ENCODE measurements around the gene SLC6A20.
A peak's percentile ranks its signal among the peaks of the same experiment; 100 is the strongest.

Gene SLC6A20

DNA sequence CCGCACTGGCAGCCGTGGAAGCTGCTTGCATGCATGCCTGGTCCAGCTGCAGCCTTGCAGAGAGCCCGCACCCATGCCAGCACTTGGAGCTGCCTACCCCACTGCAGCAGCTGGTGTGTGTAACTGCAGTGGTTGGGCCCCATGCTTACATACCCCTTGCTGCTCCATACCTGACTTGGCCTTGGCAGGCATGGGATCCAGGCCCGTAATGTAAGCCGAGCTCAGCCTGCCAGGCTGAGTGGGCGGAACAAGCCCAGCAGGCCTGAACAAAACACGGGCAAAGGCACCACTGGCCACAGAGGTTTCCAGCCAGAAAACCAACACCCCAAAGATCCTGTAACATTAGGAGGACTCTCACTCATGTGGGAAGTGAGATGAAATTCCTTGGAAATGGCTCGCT is 48.3 kb downstream of the SLC6A20 start:
- no peak overlapping the region for H3K14ac ChIP-seq (ENCODE audit: low read length in 2 of 2)
- no peak overlapping the region for H2AK5ac ChIP-seq (ENCODE audit: low read length, severe bottlenecking)
- no peak overlapping the region for H3K18ac ChIP-seq (ENCODE audit: low read depth in 1 of 2, low read length in 2 of 2)
- no peak overlapping the region for H2AFZ ChIP-seq (ENCODE audit: low read depth, low read length)
- H3K27me3 ChIP-seq (ENCODE audit: control insufficient read depth in 1 of 2, insufficient read depth in 1 of 2, low read length in 2 of 2): no peaks in the 10 kb centered on the region
- H3K4me1 ChIP-seq (ENCODE audit: control insufficient read depth, insufficient read depth, low read depth, low read length): peaks cover 8% of the 10 kb centered on the region
- H3K4me2 ChIP-seq (ENCODE audit: low read length, poor library complexity, severe bottlenecking): no peak overlapping the region
- H3K23ac ChIP-seq (ENCODE audit: low read length in 2 of 2): no peak overlapping the region
- WGBS: over 99% methylated on average over 7 of the region's 8 CpGs
- no peak overlapping the region for H2BK15ac ChIP-seq (ENCODE audit: low read depth, poor library complexity, severe bottlenecking)
- peak overlapping the region; percentile 7 for H4K91ac ChIP-seq (ENCODE audit: low read length)
- peaks cover 30 to 61% of the 10 kb centered on the region in 2 experiments for H3K36me3 ChIP-seq (ENCODE audit: control insufficient read depth in 1 of 2, insufficient read depth in 2 of 2, low read depth in 1 of 2, low read length in 2 of 2)
- no peak overlapping the region for H3K27ac ChIP-seq (ENCODE audit: low read length, poor library complexity, severe bottlenecking)
- H2BK5ac ChIP-seq (ENCODE audit: low read depth, low read length, poor library complexity, severe bottlenecking): no peak overlapping the region
- no peak for DNase-seq
- peaks cover 10% of the 10 kb centered on the region for H3K79me1 ChIP-seq (replicated peaks; ENCODE audit: low read length, poor library complexity, severe bottlenecking)
- no peak overlapping the region for H4K8ac ChIP-seq (ENCODE audit: low read length)
- H3K4ac ChIP-seq (ENCODE audit: low read depth in 1 of 2, low read length in 2 of 2): no peak overlapping the region
- no peaks in the 10 kb centered on the region for H3K9me3 ChIP-seq (ENCODE audit: control insufficient read depth, low read length)
- H3K9ac ChIP-seq (ENCODE audit: low read length): no peak overlapping the region
- no peak overlapping the region for H2BK12ac ChIP-seq (ENCODE audit: low read length in 2 of 2)
- no peak overlapping the region for H2BK120ac ChIP-seq (ENCODE audit: low read depth, low read length)
- peak overlapping the region in 1 of 2 experiments; percentile 2 for H3K4me3 ChIP-seq (ENCODE audit: insufficient read depth in 1 of 2, low read depth in 1 of 2, low read length in 2 of 2)

DNA sequence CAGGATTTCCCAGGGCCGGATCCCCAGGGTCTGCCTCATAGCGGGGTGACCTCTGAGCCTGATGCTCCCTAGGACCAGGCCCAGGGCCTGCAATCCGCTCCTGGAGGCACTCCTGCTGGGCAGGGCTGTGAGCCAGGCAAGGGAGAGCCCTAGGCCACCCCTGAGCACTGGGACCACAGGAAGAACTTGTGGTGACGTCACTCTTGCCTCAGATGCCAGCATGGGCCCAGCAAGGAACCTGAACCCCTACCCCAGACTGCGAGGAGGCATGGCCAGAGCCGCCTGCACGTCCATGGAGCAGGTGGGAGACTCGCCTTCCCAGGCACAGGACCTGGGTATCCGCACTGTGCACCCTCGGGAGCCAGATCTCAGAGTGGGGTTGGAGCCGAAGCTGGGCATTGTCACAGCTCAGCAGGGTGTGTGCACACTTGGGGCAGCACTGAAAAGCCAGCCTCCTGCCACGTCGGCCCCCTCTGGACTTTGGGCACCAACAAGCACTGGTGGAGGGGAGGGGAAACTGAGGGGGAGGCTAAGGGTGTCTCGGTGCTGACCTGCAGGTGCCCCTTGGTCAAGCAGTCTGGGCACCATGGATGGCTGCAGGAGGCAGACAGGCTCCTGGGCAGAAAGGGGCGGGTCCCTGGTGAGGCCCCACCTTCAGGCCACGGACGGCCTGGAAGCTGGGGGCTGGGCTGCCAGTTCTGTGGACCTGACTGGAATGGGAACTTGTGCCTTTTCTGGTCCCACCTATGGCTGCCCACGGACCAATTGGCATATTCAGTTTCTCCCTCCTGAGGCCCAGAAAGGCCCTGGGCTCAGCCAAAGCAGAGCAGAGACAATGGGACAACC is 49.3 kb downstream of the SLC6A20 start:
- peaks cover 8% of the 10 kb centered on the region for H3K4me1 ChIP-seq (ENCODE audit: control insufficient read depth, insufficient read depth, low read depth, low read length)

GRCh38 chr3:45746165-45746776 is 50.1 kb downstream of the SLC6A20 start:
- Histone ChIP-seq H2AFZ (ENCODE audit: low read depth, low read length) (no peak overlapping the region), H3K4me1 (ENCODE audit: control insufficient read depth, insufficient read depth, low read depth, low read length) (peaks cover 8% of the 10 kb centered on the region), H3K4me2 (ENCODE audit: low read length, poor library complexity, severe bottlenecking) (no peak overlapping the region), H2BK5ac (ENCODE audit: low read depth, low read length, poor library complexity, severe bottlenecking) (no peak overlapping the region), H3K9me3 (ENCODE audit: control insufficient read depth, low read length) (no peaks in the 10 kb centered on the region), H3K14ac (ENCODE audit: low read length in 2 of 2) (no peak overlapping the region), H3K4ac (ENCODE audit: low read depth in 1 of 2, low read length in 2 of 2) (no peak overlapping the region), H3K9ac (ENCODE audit: low read length) (no peak overlapping the region), H2BK120ac (ENCODE audit: low read depth, low read length) (no peak overlapping the region), H3K27ac (ENCODE audit: low read length, poor library complexity, severe bottlenecking) (no peak overlapping the region), H3K4me3 (ENCODE audit: insufficient read depth in 1 of 2, low read depth in 1 of 2, low read length in 2 of 2) (no peak overlapping the region), H4K8ac (ENCODE audit: low read length) (no peak overlapping the region), H2BK12ac (ENCODE audit: low read length in 2 of 2) (no peak overlapping the region), H2AK5ac (ENCODE audit: low read length, severe bottlenecking) (no peak overlapping the region), H4K91ac (ENCODE audit: low read length) (no peak overlapping the region), H3K18ac (ENCODE audit: low read depth in 1 of 2, low read length in 2 of 2) (no peak overlapping the region), H3K36me3 (ENCODE audit: control insufficient read depth in 1 of 2, insufficient read depth in 2 of 2, low read depth in 1 of 2, low read length in 2 of 2) (peaks cover 31 to 70% of the 10 kb centered on the region in 2 experiments), H3K27me3 (ENCODE audit: control insufficient read depth in 1 of 2, insufficient read depth in 1 of 2, low read length in 2 of 2) (no peaks in the 10 kb centered on the region), H2BK15ac (ENCODE audit: low read depth, poor library complexity, severe bottlenecking) (no peak overlapping the region), H3K79me1 (replicated peaks; ENCODE audit: low read length, poor library complexity, severe bottlenecking) (peaks cover 17% of the 10 kb centered on the region), H3K23ac (ENCODE audit: low read length in 2 of 2) (no peak overlapping the region)
- no peak for DNase-seq
- 95% methylated on average over 32 of the region's 32 CpGs for WGBS

More for the DNA sequence above, 49.3 kb downstream of the SLC6A20 start:
- WGBS: 96% methylated on average over 18 of the region's 18 CpGs
- H3K18ac ChIP-seq (ENCODE audit: low read depth in 1 of 2, low read length in 2 of 2): no peak overlapping the region
- H3K36me3 ChIP-seq (ENCODE audit: control insufficient read depth in 1 of 2, insufficient read depth in 2 of 2, low read depth in 1 of 2, low read length in 2 of 2): peaks cover 28 to 63% of the 10 kb centered on the region in 2 experiments
- no peaks in the 10 kb centered on the region for H3K27me3 ChIP-seq (ENCODE audit: control insufficient read depth in 1 of 2, insufficient read depth in 1 of 2, low read length in 2 of 2)
- H3K14ac ChIP-seq (ENCODE audit: low read length in 2 of 2): no peak overlapping the region
- no peak overlapping the region for H2AK5ac ChIP-seq (ENCODE audit: low read length, severe bottlenecking)
- H3K27ac ChIP-seq (ENCODE audit: low read length, poor library complexity, severe bottlenecking): no peak overlapping the region
- H3K4me3 ChIP-seq (ENCODE audit: insufficient read depth in 1 of 2, low read depth in 1 of 2, low read length in 2 of 2): peak overlapping the region in 1 of 2 experiments; percentile 15
- H3K4me2 ChIP-seq (ENCODE audit: low read length, poor library complexity, severe bottlenecking): no peak overlapping the region
- no peak overlapping the region for H3K9ac ChIP-seq (ENCODE audit: low read length)
- H4K91ac ChIP-seq (ENCODE audit: low read length): no peak overlapping the region
- H2BK5ac ChIP-seq (ENCODE audit: low read depth, low read length, poor library complexity, severe bottlenecking): no peak overlapping the region
- H3K23ac ChIP-seq (ENCODE audit: low read length in 2 of 2): no peak overlapping the region
- H3K9me3 ChIP-seq (ENCODE audit: control insufficient read depth, low read length): no peaks in the 10 kb centered on the region
- H2AFZ ChIP-seq (ENCODE audit: low read depth, low read length): no peak overlapping the region
- H2BK12ac ChIP-seq (ENCODE audit: low read length in 2 of 2): no peak overlapping the region
- H4K8ac ChIP-seq (ENCODE audit: low read length): no peak overlapping the region
- no peak overlapping the region for H2BK15ac ChIP-seq (ENCODE audit: low read depth, poor library complexity, severe bottlenecking)
- H3K4ac ChIP-seq (ENCODE audit: low read depth in 1 of 2, low read length in 2 of 2): no peak overlapping the region
- H3K79me1 ChIP-seq (replicated peaks; ENCODE audit: low read length, poor library complexity, severe bottlenecking): peaks cover 15% of the 10 kb centered on the region
- DNase-seq: no peak
- no peak overlapping the region for H2BK120ac ChIP-seq (ENCODE audit: low read depth, low read length)

- over 99% methylated on average over 4 of the region's 4 CpGs for WGBS
- Histone ChIP-seq H3K18ac (ENCODE audit: low read depth in 1 of 2, low read length in 2 of 2) (peak overlapping the region in 1 of 2 experiments; percentile 22), H3K36me3 (ENCODE audit: control insufficient read depth in 1 of 2, insufficient read depth in 2 of 2, low read depth in 1 of 2, low read length in 2 of 2) (peaks cover 31 to 97% of the 10 kb centered on the region in 2 experiments), H3K23ac (ENCODE audit: low read length in 2 of 2) (no peak overlapping the region), H2BK12ac (ENCODE audit: low read length in 2 of 2) (no peak overlapping the region), H3K4me3 (ENCODE audit: insufficient read depth in 1 of 2, low read depth in 1 of 2, low read length in 2 of 2) (no peak overlapping the region), H4K91ac (ENCODE audit: low read length) (no peak overlapping the region), H3K4ac (ENCODE audit: low read depth in 1 of 2, low read length in 2 of 2) (no peak overlapping the region), H3K79me1 (replicated peaks; ENCODE audit: low read length, poor library complexity, severe bottlenecking) (peaks cover 22% of the 10 kb centered on the region), H2AFZ (ENCODE audit: low read depth, low read length) (no peak overlapping the region), H2BK15ac (ENCODE audit: low read depth, poor library complexity, severe bottlenecking) (no peak overlapping the region), H3K14ac (ENCODE audit: low read length in 2 of 2) (no peak overlapping the region), H3K27me3 (ENCODE audit: control insufficient read depth in 1 of 2, insufficient read depth in 1 of 2, low read length in 2 of 2) (no peaks in the 10 kb centered on the region), H3K9me3 (ENCODE audit: control insufficient read depth, low read length) (no peaks in the 10 kb centered on the region), H2AK5ac (ENCODE audit: low read length, severe bottlenecking) (no peak overlapping the region), H2BK120ac (ENCODE audit: low read depth, low read length) (no peak overlapping the region), H2BK5ac (ENCODE audit: low read depth, low read length, poor library complexity, severe bottlenecking) (no peak overlapping the region), H4K8ac (ENCODE audit: low read length) (no peak overlapping the region), H3K9ac (ENCODE audit: low read length) (no peak overlapping the region), H3K27ac (ENCODE audit: low read length, poor library complexity, severe bottlenecking) (no peak overlapping the region), H3K4me1 (ENCODE audit: control insufficient read depth, insufficient read depth, low read depth, low read length) (peaks cover 6% of the 10 kb centered on the region), H3K4me2 (ENCODE audit: low read length, poor library complexity, severe bottlenecking) (no peak overlapping the region)
- DNase-seq: no peak
Measured at GRCh38 chr3:45742461-45743089, 53.8 kb downstream of the SLC6A20 start.

All from mesenchymal stem cell (in vitro differentiated cells and primary cell).